HCT116 (cell line): ENCODE results near the gene SLC25A25.

ENCODE experiments used
- EGR1 ChIP-seq: IDR thresholded peaks from 2 replicates; pipeline ENCODE4 v1.6.1; 2012; ENCODE audit warnings: low read depth
- EZH2 ChIP-seq: fragments of 200-600 bp; sonication (generic); IDR thresholded peaks from 2 replicates; pipeline ENCODE4 v1.6.1; 2017; ENCODE audit warnings: antibody characterized with exemption, mixed run types
- EZH2phosphoT487 ChIP-seq: fragments of 200-600 bp; IDR thresholded peaks from 2 replicates; pipeline ENCODE4 v1.6.1; 2018; ENCODE audit warnings: antibody characterized with exemption, borderline replicate concordance
- TF ChIP-seq, protein P1 (sequence below): IDR thresholded peaks from 2 replicates; pipeline ENCODE4 v1.6.1; 2012; ENCODE audit warnings: low read depth
- TF ChIP-seq, protein P2 (sequence below), 3 experiments: fragments of 200-600 bp in 1 of 3; sonication (generic) in 1 of 3; IDR thresholded peaks in 2 of 3; conservative IDR thresholded peaks in 1 of 3; 2 replicates each; pipeline ENCODE4 v1.5.1; 2012 to 2017; ENCODE audit warnings: low read depth in 2 of 3, low read length in 2 of 3, antibody characterized with exemption in 1 of 3, borderline replicate concordance in 1 of 3, control low read depth in 1 of 3, mild to moderate bottlenecking in 1 of 3, mixed read lengths in 1 of 3, mixed run types in 1 of 3, moderate library complexity in 1 of 3; ENCODE audit not compliant: insufficient read depth in 1 of 3

- TF ChIP-seq, protein P1, sequence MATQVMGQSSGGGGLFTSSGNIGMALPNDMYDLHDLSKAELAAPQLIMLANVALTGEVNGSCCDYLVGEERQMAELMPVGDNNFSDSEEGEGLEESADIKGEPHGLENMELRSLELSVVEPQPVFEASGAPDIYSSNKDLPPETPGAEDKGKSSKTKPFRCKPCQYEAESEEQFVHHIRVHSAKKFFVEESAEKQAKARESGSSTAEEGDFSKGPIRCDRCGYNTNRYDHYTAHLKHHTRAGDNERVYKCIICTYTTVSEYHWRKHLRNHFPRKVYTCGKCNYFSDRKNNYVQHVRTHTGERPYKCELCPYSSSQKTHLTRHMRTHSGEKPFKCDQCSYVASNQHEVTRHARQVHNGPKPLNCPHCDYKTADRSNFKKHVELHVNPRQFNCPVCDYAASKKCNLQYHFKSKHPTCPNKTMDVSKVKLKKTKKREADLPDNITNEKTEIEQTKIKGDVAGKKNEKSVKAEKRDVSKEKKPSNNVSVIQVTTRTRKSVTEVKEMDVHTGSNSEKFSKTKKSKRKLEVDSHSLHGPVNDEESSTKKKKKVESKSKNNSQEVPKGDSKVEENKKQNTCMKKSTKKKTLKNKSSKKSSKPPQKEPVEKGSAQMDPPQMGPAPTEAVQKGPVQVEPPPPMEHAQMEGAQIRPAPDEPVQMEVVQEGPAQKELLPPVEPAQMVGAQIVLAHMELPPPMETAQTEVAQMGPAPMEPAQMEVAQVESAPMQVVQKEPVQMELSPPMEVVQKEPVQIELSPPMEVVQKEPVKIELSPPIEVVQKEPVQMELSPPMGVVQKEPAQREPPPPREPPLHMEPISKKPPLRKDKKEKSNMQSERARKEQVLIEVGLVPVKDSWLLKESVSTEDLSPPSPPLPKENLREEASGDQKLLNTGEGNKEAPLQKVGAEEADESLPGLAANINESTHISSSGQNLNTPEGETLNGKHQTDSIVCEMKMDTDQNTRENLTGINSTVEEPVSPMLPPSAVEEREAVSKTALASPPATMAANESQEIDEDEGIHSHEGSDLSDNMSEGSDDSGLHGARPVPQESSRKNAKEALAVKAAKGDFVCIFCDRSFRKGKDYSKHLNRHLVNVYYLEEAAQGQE = no peak
- TF ChIP-seq EZH2 (no peak), EZH2phosphoT487 (no peak), EGR1 (no peak)
- TF ChIP-seq, protein P2, sequence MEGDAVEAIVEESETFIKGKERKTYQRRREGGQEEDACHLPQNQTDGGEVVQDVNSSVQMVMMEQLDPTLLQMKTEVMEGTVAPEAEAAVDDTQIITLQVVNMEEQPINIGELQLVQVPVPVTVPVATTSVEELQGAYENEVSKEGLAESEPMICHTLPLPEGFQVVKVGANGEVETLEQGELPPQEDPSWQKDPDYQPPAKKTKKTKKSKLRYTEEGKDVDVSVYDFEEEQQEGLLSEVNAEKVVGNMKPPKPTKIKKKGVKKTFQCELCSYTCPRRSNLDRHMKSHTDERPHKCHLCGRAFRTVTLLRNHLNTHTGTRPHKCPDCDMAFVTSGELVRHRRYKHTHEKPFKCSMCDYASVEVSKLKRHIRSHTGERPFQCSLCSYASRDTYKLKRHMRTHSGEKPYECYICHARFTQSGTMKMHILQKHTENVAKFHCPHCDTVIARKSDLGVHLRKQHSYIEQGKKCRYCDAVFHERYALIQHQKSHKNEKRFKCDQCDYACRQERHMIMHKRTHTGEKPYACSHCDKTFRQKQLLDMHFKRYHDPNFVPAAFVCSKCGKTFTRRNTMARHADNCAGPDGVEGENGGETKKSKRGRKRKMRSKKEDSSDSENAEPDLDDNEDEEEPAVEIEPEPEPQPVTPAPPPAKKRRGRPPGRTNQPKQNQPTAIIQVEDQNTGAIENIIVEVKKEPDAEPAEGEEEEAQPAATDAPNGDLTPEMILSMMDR (IDR thresholded peaks at IDR 0.05 in 2 of 3, conservative IDR thresholded peaks at IDR 0.05 in 1 of 3; ENCODE audit: borderline replicate concordance in 1 of 3, insufficient read depth in 1 of 3, low read depth in 2 of 3, low read length in 2 of 3) = no peak
Observed at GRCh38 chr9:128065907-128066712, 1.9 kb upstream of the SLC25A25 start.
